HG03342 (cell line): ENCODE data around the gene PTPN3.

Experiments used
- ATAC-seq: cut with Tn5 transposase; IDR thresholded peaks from one replicate; pipeline ENCODE4 v1.9.1; 2021; ENCODE audit warnings: mild to moderate bottlenecking, moderate library complexity; ENCODE audit not compliant: unreplicated experiment

PTPN3 gene

GRCh38 chr9:109477258-109478050 is 20.7 kb downstream of the PTPN3 start:
- peak; percentile 89 for ATAC-seq

GRCh38 chr9:109476642-109477257 is 21.4 kb downstream of the PTPN3 start:
- peak; percentile 8 for ATAC-seq

- ATAC-seq = no peak
These were observed 22.6 kb downstream of the PTPN3 start for GRCh38 chr9:109475526-109475925.

- no peak for ATAC-seq
These were observed 23.2 kb downstream of the PTPN3 start for GRCh38 chr9:109474944-109475343.

- no peak for ATAC-seq
These were observed 23.9 kb downstream of the PTPN3 start for GRCh38 chr9:109474170-109474569.

GRCh38 chr9:109473329-109473728 is 24.8 kb downstream of the PTPN3 start:
- ATAC-seq = no peak

- no peak for ATAC-seq
These were observed 26.4 kb downstream of the PTPN3 start for GRCh38 chr9:109471475-109472393.

- ATAC-seq = peak; percentile 94
These were observed 28.3 kb downstream of the PTPN3 start for GRCh38 chr9:109469646-109470358.

GRCh38 chr9:109468927-109469326 is 29.2 kb downstream of the PTPN3 start:
- no peak for ATAC-seq

GRCh38 chr9:109467936-109468335 is 30.2 kb downstream of the PTPN3 start:
- ATAC-seq = no peak

- no peak for ATAC-seq
These were observed 31.2 kb downstream of the PTPN3 start for GRCh38 chr9:109466623-109467590.

GRCh38 chr9:109463924-109464625 is 34.0 kb downstream of the PTPN3 start:
- no peak for ATAC-seq

- no peak for ATAC-seq
These were observed 37.5 kb downstream of the PTPN3 start for GRCh38 chr9:109460576-109460975.

GRCh38 chr9:109459423-109459822 is 38.7 kb downstream of the PTPN3 start:
- ATAC-seq = no peak

GRCh38 chr9:109458453-109459211 is 39.5 kb downstream of the PTPN3 start:
- no peak for ATAC-seq

GRCh38 chr9:109456811-109457210 is 41.3 kb downstream of the PTPN3 start:
- ATAC-seq = no peak

- no peak for ATAC-seq
These were observed 42.2 kb downstream of the PTPN3 start for GRCh38 chr9:109455861-109456260.

- no peak for ATAC-seq
These were observed 42.7 kb downstream of the PTPN3 start for GRCh38 chr9:109455391-109455790.
